ENCODE results near the gene VAX1. TPM values are rescaled to one million over a fixed set of nuclear protein-coding genes. Genes with fewer than 3 reads are reported as not detected.

The VAX1 gene
- total and polyA plus RNA-seq, 2 donors (not counting 1 experiment from before 2014, with no cell fraction given) = not detected

DNA sequence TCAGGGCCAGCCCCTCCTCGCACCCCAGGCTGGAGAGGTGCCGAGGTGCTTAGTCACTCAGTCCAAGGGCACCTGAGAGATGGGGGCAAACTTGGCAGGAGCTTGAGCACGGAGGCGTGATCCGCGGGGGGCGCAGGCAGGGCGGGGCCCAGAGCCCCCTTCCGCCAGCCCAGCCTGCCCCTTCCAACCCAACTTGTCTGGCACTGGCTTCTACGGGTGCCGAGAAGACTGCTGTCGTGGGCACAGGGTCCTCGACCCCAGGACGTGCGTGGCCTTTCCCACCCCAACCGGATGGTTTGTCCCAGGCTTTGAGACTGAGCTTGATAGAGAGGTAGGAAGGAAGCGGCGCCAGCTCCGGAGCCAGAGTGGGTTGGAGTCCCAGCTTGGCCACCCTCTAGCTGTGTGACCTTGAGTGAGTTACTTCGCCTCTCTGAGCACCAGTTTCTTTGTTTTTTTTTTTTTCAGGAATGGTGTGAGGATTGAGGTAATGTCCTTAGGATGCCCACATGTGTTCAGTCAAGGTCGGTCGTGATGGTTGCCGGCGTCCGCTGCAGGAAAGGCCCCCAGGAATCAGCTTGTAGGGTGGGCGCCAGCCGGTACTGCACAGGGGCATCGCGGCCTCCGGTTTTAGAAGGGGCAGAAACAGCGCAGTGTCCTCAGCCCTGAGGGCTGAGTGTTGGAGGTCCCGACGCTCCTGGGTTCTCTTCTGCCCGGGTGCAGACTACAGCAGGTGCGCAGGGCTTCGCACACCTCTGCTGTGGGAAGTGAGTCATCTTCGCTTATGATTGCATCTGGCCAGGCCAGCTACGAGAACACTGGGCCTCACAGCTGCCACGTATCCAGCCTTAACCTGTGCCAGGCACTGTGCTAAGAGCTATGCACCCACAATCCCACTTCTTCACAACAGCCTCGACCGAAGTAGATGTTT, 28.6 kb upstream of the VAX1 start:
- Histone ChIP-seq H4K20me1 (ENCODE audit: control insufficient read depth, insufficient read depth, low read length, poor library complexity, severe bottlenecking) (no peaks in the 10 kb centered on the region), H3K4me2 (replicated peaks; ENCODE audit: low read depth, low read length, poor library complexity, severe bottlenecking) (no peak overlapping the region), H3K27ac (ENCODE audit: low read length in 2 of 2) (no peak overlapping the region), H3K4me1 (ENCODE audit: control insufficient read depth in 2 of 2, insufficient read depth in 2 of 2, low read length in 2 of 2) (peaks cover 26 to 28% of the 10 kb centered on the region in 2 donors), H3K36me3 (replicated peaks in 1 of 2; ENCODE audit: control extremely low read depth in 1 of 2, control insufficient read depth in 1 of 2, extremely low read depth in 1 of 2, insufficient read depth in 2 of 2, low read length in 1 of 2) (no peaks in the 10 kb centered on the region), H3K9ac (ENCODE audit: low read length) (no peak overlapping the region), H3K27me3 (replicated peaks in 1 of 4; ENCODE audit: control extremely low read depth in 1 of 4, control insufficient read depth in 3 of 4, insufficient read depth in 4 of 4, low read length in 3 of 4) (peaks cover 0 to 95% (median 70%) of the 10 kb centered on the region in 4 experiments), H2AFZ (ENCODE audit: insufficient read depth, low read depth, low read length, poor library complexity, severe bottlenecking) (no peak overlapping the region), H3K9me3 (ENCODE audit: control extremely low read depth in 1 of 3, control insufficient read depth in 2 of 3, insufficient read depth in 1 of 3, low read length in 2 of 3) (peaks cover 0 to 48% (median 0%) of the 10 kb centered on the region in 3 donors), H3K4me3 (ENCODE audit: control extremely low read depth in 1 of 5, extremely low read depth in 1 of 5, insufficient read depth in 1 of 5, low read depth in 2 of 5, low read length in 4 of 5) (no peak overlapping the region), H3K79me2 (ENCODE audit: control insufficient read depth, insufficient read depth, low read length) (no peaks in the 10 kb centered on the region)
- TF ChIP-seq, protein P1, sequence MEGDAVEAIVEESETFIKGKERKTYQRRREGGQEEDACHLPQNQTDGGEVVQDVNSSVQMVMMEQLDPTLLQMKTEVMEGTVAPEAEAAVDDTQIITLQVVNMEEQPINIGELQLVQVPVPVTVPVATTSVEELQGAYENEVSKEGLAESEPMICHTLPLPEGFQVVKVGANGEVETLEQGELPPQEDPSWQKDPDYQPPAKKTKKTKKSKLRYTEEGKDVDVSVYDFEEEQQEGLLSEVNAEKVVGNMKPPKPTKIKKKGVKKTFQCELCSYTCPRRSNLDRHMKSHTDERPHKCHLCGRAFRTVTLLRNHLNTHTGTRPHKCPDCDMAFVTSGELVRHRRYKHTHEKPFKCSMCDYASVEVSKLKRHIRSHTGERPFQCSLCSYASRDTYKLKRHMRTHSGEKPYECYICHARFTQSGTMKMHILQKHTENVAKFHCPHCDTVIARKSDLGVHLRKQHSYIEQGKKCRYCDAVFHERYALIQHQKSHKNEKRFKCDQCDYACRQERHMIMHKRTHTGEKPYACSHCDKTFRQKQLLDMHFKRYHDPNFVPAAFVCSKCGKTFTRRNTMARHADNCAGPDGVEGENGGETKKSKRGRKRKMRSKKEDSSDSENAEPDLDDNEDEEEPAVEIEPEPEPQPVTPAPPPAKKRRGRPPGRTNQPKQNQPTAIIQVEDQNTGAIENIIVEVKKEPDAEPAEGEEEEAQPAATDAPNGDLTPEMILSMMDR (IDR thresholded peaks at IDR 0.05) = no peak
- TF ChIP-seq EZH2 (IDR thresholded peaks at IDR 0.05; ENCODE audit: borderline replicate concordance, insufficient read depth, low read depth, low read length, poor library complexity, severe bottlenecking) = no peak
- intact Hi-C loops (cut with micrococcal nuclease) = loop anchor here (5.0 kb wide), 1 partner anchor 34 kb away; no protein-coding TSS in a partner anchor
- Mint-ChIP-seq H3K4me1 (peaks cover 24% of the 10 kb centered on the region), H3K27ac (no peak overlapping the region), H3K27me3 (peaks cover 63% of the 10 kb centered on the region), H3K9me3 (ENCODE audit: insufficient read depth) (peaks cover 2% of the 10 kb centered on the region), H3K4me3 (peak overlapping the region; percentile 45)
- no peak for ATAC-seq (ENCODE audit: low read depth)
- ChIA-PET POLR2A (no interaction called here), CTCF (interaction anchor here (0.5 to 4.1 kb wide), 11 partner anchors 8 to 378 kb away, joined by 3 to 35 read pairs (median 4); no protein-coding TSS in a partner anchor)
- peak; percentile 9 for DNase-seq
- 17% methylated on average over 35 of the region's 41 CpGs for WGBS (ENCODE audit: insufficient coverage)
